ENCODE data around the gene IRX5. TPM values are rescaled to one million over a fixed set of nuclear protein-coding genes. Genes with fewer than 3 reads are reported as not detected.

Gene IRX5
- total and polyA plus RNA-seq, 2 of the 8 experiments (the other 6 are each of a cell fraction or from before 2014, with no cell fraction given) = 0.48 to 0.56 TPM

- DNase-seq (ENCODE audit: low read depth in 1 of 2, low spot score in 2 of 2) (no peak), FAIRE-seq (no peak)
- no peak overlapping the region for H2BK12ac ChIP-seq (ENCODE audit: low read depth, low read length)
- no peak overlapping the region for H4K5ac ChIP-seq (ENCODE audit: insufficient read length, low read depth, low read length)
- CTCF ChIA-PET (ENCODE audit: partially characterized antibody) = interaction anchor here (0.7 to 1.5 kb wide), 5 partner anchors 11 to 687 kb away, joined by 3 to 5 read pairs (median 3); no protein-coding TSS in a partner anchor
- H3K4ac ChIP-seq (replicated peaks; ENCODE audit: insufficient read length, low read depth, low read length) = no peak overlapping the region
- no peaks in the 10 kb centered on the region for H3K4me1 ChIP-seq (replicated peaks in 1 of 4; ENCODE audit: control insufficient read depth in 3 of 4, insufficient read depth in 4 of 4, low read length in 3 of 4)
- H3K79me2 ChIP-seq (ENCODE audit: control insufficient read depth in 1 of 2, insufficient read depth in 2 of 2, low read length in 2 of 2) = no peaks in the 10 kb centered on the region
- no peak overlapping the region for H2AK5ac ChIP-seq (ENCODE audit: low read depth, low read length)
- H3K27me3 ChIP-seq (replicated peaks in 1 of 4; ENCODE audit: control insufficient read depth in 3 of 4, extremely low read depth in 1 of 4, insufficient read depth in 3 of 4, low read length in 3 of 4) = no peaks in the 10 kb centered on the region
- H3K4me2 ChIP-seq (ENCODE audit: insufficient read depth in 1 of 2, low read depth in 2 of 2, low read length in 2 of 2) = no peak overlapping the region
- no peak overlapping the region for H2BK15ac ChIP-seq (ENCODE audit: low read length)
- H3K4me3 ChIP-seq (ENCODE audit: extremely low read depth in 1 of 4, insufficient read depth in 2 of 4, low read depth in 3 of 4, low read length in 4 of 4) = no peak overlapping the region
- no peak overlapping the region for H2BK120ac ChIP-seq (replicated peaks; ENCODE audit: low read depth, low read length)
- WGBS, 2 experiments (ENCODE audit: extremely low coverage in 1 of 2, insufficient coverage in 1 of 2, insufficient read length in 1 of 2, insufficient replicate concordance in 2 of 2, low coverage in 1 of 2, low lambda C conversion rate in 2 of 2, missing lambda C conversion rate in 1 of 2) = 94% methylated on average over 5 of the region's 5 CpGs; no CpG with 5 or more reads in 1 of the 2 experiments
- no peaks in the 10 kb centered on the region for H3K79me1 ChIP-seq (ENCODE audit: low read depth, low read length)
- H3K9ac ChIP-seq (replicated peaks in 1 of 4; ENCODE audit: extremely low read depth in 1 of 4, low read depth in 3 of 4, low read length in 3 of 4) = no peak overlapping the region
- H2AFZ ChIP-seq (ENCODE audit: low read length) = no peak overlapping the region
- H2BK20ac ChIP-seq (ENCODE audit: low read length) = no peak overlapping the region
- TF ChIP-seq ATF3 (IDR thresholded peaks at IDR 0.05; ENCODE audit: insufficient read depth, low read depth, low read length) = no peak
- TF ChIP-seq TCF12 (IDR thresholded peaks at IDR 0.05; ENCODE audit: low read depth, low read length) = no peak
- TF ChIP-seq GABPA (IDR thresholded peaks at IDR 0.05; ENCODE audit: borderline replicate concordance, insufficient read depth, low read length) = no peak
- no peak for TF ChIP-seq EGR1 (IDR thresholded peaks at IDR 0.05; ENCODE audit: borderline replicate concordance, low read depth, low read length)
- TF ChIP-seq SP1 (IDR thresholded peaks at IDR 0.05; ENCODE audit: low read depth, low read length) = no peak
- TF ChIP-seq EP300 (IDR thresholded peaks at IDR 0.05; ENCODE audit: borderline replicate concordance in 1 of 2, low read depth in 2 of 2, low read length in 2 of 2) = no peak
- TF ChIP-seq BACH1 (IDR thresholded peaks at IDR 0.05; ENCODE audit: low read length) = no peak
- H4K20me1 ChIP-seq (replicated peaks in 1 of 2; ENCODE audit: control insufficient read depth in 1 of 2, insufficient read depth in 2 of 2, low read length in 2 of 2) = no peaks in the 10 kb centered on the region
- no peak overlapping the region for H3K14ac ChIP-seq (ENCODE audit: insufficient read length)
- no peak overlapping the region for H4K91ac ChIP-seq (replicated peaks; ENCODE audit: insufficient read length, low read length)
- no peak overlapping the region for H2BK5ac ChIP-seq (ENCODE audit: low read depth, low read length)
- no peak overlapping the region for H3K27ac ChIP-seq (ENCODE audit: low read depth, low read length)
- peaks cover 4% of the 10 kb centered on the region; the same call in 1 of the 2 replicates for H3K23me2 ChIP-seq (ENCODE audit: low read depth, low read length)
- no peak overlapping the region for H3K56ac ChIP-seq (replicated peaks; ENCODE audit: insufficient read length, low read depth, low read length)
- H3K9me3 ChIP-seq (ENCODE audit: insufficient read depth in 2 of 2, low read depth in 1 of 2, low read length in 1 of 2) = no peaks in the 10 kb centered on the region
- H4K8ac ChIP-seq (ENCODE audit: extremely low read depth, insufficient read depth, low read length) = no peak overlapping the region
- POLR2A ChIA-PET (ENCODE audit: partially characterized antibody) = no interaction called here
- H3K36me3 ChIP-seq (ENCODE audit: control insufficient read depth in 2 of 4, insufficient read depth in 4 of 4, low read length in 3 of 4) = no peaks in the 10 kb centered on the region
- H3K23ac ChIP-seq (ENCODE audit: insufficient read length) = no peak overlapping the region
- no peak overlapping the region for H3K18ac ChIP-seq (ENCODE audit: extremely low read depth, low read length)
These were observed 39.4 kb downstream of the IRX5 start for GRCh38 chr16:54970016-54970415.

All from H1 (cell line).